SK-MEL-5 (cell line): ENCODE measurements around the gene TTC32. TPM values are rescaled to one million over a fixed set of nuclear protein-coding genes. Genes with fewer than 3 reads are reported as not detected.
A peak's percentile ranks its signal among the peaks of the same experiment; 100 is the strongest.
"Not testable (repeated sequence)": the region's sequence is repeated elsewhere in the genome, so short reads cannot be mapped to it uniquely, and the experiment has no call there.

Experiments used
- DNase-seq: peaks from one replicate; pipeline ENCODE4 v3.0.0-alpha.2; 2016; ENCODE audit warnings: low read depth, low spot score
- in situ Hi-C: cut with HindIII; loops from 2 replicates; pipeline ENCODE4 v1.10.0; 2016; ENCODE audit warnings: low sequenced_read_pairs, high pct_unique_total_duplicates, low pct_unique_long_range_greater_than_20kb
- total RNA-seq: library from RNA; depleted of rRNA; stranded (reverse); fragments of >200 nt; shearing (Covaris generic); gene quantifications from 2 replicates; pipeline ENCODE4 v1.2.3, GENCODE V29; 2014

Gene TTC32
- total RNA-seq, 1 experiment from 2014 or later: 12.2 TPM

DNA sequence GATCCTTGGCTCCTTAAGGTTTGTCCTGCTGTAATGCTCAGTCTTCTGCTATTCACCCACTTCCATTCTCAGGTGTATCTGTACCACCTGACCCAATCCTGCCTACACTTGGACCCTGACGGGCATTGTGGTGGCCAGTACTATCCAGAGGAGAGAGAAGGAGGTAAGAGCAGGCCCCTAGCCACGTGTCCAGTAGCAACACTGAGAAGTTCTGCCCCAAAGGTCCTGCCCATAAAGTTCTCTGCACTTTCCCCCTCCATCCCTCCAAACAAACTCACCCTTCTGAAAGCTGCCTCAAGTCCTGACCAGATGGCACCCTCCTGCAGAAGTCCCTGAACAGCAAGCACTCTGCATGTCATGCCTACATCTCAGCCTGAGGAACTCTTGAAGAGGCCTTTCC is 18.3 kb downstream of the TTC32 start:
- DNase-seq: no peak
- in situ Hi-C loops: no loop called here

DNA sequence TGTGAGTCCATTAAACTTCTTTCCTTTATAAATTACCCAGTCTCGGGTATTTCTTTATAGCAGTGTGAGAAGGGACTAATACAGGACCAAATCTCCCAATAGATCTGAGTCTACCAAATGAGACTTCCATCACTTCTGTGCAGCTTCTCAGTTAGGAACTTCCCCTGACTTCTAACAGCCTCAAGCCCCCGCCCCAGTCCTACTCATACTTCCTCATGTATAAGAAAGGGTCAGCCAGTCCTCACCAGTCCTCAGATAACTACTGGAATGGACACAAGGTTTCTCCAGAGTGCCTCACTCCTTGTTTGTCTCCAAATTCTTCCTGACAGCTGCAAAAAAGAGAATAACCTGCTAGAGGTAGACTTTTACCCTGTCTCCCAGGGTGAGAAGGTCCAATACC is 19.5 kb downstream of the TTC32 start:
- no peak for DNase-seq
- in situ Hi-C loops: no loop called here

DNA sequence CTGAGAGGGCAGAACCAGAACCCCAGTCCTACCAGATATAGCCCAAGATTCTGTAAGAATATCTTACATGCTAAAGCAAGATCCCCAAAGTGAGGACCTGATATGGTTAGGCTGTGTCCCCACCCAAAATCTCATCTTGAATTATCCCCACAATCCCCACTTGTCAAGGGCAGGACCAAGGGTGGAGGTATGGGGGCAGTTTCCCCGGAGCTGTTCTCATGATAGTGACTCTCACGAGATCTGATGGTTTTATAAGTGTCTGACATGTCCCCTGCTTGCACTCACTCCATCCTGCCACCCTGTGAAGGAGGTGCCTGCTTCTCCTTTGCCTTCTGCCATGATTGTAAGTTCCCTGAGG is 19.9 kb downstream of the TTC32 start:
- no peak for DNase-seq
- in situ Hi-C loops: no loop called here

DNA sequence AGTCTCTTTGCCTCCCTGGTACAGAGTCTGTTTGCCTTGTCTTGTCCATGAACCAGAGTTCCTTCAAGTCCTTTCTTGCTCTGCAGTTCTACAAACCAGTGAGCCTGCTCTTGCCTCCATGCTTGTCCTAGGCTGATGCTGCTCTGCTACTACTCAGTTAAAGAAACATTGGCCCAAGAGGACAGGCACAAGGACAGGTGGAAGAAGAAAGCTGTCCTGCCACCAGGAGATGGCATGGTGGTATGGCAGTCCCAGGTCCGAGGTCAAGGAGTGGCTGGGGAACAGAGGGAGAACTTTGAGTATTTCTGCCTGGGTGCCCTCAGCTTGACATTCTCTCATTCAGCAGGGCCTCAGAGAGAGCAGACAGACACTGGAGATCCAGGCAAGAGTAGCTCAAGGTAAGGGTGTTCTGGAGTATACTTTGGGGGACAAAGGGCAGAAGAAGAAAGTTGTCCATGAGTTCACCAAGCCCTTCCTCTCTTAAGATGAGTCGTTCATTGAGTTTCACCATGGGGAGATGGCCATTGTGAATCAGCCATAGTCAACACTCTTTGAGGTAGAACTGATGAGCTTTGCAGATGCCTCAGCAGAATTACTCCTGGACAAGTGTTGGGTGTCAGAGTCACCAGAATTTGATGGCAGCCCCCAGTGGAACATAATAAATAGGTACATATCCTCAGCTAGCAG is 20.4 kb downstream of the TTC32 start:
- DNase-seq: no peak
- in situ Hi-C loops: no loop called here

DNA sequence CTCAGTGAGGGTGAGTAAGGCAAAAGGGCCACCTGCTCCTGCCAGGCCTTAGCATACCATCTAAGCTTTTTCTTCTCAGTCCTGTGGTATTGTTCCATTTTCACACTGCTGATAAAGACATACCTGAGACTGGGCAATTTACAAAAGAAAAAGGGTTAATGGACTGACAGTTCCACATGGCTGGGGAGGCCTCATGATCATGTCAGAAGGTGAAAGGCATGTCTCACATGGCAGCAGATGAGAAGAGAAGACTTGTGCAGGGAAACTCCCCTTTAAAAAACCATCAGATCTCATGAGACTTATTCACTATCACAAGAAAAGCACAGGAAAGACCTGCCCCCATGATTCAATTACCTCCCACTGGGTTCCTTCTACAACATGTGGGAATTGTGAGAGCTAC is 21.6 kb downstream of the TTC32 start:
- peak; percentile 30 for DNase-seq
- in situ Hi-C loops: not testable (repeated sequence)

DNA sequence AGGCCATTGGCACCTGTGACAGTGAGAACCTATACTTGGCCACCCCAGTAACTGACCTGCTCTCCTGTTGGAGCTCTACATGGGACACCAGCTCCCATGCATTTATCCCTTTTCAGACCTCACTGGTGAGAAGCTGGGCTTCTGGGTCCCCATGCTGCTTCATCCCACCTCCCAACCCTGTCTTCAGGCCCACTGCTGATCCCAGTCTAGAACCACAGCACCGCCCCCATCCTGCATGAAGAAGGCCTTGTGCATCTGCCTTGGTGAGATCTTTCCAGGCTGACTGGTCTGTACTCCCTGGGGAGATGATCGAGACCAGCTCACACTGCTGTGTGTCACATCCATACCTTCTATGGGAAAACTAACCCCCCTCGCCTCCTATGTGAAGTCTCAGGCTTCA is 22.7 kb downstream of the TTC32 start:
- in situ Hi-C loops: no loop called here
- DNase-seq: no peak

DNA sequence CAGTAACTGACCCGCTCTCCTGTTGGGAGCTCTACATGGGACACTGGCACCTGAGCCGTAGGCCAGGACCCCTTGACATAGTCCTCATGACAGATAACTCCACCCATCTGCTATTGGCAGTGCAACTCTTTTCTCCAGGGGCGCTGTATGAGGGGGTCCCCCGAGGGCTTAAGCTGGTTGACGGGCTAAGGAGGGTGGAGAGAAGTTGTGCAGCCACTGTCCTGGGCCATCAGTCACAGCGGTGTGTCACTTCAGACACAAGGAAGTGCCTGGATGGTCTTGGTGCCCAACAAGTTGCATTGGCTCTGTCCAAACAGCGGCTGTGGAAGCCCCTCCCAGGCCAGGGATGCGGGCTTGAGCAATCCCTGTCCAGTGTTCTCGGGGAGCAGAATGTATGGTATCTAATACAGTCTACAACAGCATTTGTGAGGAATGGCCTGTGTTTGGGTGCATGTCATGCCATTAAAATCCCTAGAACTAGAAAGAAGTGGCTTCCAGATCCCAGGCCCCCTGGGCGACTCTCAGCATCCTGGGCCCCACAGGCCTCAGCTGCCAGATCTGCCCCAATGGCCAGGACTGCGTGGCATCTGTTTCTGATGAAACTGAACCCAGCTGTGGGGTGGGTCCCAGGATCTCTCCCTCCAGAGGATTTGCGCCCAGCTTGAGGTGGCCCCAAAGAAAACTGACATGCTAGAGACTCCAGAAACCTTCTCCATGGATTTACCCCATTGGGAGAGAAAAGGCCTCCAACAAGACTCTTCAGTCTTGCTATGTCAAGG is 23.3 kb downstream of the TTC32 start:
- no peak for DNase-seq

DNA sequence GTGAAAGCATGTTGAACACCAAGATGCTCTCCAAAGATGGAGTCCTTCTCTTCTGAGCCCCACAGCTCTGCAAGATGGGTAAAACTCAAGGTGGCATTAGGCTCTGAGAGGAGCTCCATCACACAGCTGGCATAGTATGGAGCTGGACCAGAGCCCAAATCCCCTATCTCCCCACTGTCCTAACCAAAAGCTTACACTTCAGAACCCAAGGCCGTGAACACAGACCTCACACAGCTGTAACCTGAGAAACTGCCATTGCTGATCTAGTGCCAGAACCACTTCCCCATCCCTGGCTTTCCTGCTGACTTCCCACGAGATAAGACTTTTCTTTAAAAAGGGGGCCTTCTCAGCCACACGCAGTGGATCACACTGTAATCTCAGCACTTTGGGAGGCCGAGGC is 25.0 kb downstream of the TTC32 start:
- in situ Hi-C loops: no loop called here
- no peak for DNase-seq

More for the DNA sequence above, 23.3 kb downstream of the TTC32 start:
- in situ Hi-C loops: no loop called here

DNA sequence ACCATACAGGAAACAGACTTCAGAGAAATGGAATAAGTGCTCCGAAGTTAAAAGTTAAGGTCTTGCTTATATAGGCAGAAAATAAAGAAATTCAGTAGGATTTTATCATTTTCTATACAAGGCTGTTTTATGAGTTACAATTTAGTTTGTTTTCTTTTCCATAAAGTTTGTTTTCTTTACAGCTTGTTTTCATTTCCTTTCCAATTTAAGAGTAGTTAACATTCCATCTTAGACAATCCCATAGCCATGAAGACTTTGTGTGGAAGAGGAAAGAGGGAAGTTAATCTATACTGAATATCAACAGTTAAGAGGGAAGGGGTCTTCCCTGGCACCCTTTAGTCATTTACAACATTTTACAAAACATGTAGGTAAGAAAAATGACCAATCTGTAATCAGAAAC is 26.5 kb downstream of the TTC32 start:
- in situ Hi-C loops: no loop called here
- no peak for DNase-seq

DNA sequence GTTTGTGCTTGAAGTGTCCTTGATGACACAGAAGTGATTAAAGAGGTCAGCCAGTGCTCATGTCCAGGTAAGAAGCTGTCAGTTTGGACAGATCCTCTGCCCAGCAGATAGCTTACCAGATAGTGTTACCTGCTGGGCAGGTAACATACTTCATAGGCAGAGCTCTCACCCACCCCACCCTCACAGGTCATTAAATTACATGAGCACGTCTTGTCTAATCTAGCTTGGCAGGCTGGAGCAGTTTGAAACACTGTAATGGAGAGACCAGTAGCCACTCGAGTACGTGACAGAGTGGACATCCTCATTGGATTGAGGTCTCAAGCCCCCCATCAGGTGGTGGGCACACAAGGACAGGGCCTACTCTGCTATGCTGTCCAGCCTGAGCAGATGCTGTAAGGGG is 27.1 kb downstream of the TTC32 start:
- in situ Hi-C loops: no loop called here
- DNase-seq: no peak

DNA sequence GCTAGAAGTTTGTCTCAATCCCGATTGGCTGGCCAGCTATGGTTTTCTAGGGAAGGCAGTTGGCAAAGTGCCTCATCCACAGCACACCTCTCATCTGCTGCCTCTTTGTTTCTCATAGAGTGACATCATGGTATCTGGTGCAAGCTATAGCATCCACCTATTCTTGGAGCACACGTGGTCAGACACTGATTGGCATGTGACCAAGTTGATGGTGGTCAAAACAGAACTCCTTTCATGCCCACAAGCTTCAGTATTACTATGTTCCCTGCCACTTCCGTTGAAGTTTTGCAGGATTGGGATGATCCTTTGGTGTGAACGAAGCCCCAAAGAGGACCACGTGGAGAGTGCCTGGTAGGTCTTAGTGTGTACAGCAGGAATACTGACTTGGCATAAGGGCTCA is 28.8 kb downstream of the TTC32 start:
- DNase-seq: peak; percentile 94
- in situ Hi-C loops: no loop called here

DNA sequence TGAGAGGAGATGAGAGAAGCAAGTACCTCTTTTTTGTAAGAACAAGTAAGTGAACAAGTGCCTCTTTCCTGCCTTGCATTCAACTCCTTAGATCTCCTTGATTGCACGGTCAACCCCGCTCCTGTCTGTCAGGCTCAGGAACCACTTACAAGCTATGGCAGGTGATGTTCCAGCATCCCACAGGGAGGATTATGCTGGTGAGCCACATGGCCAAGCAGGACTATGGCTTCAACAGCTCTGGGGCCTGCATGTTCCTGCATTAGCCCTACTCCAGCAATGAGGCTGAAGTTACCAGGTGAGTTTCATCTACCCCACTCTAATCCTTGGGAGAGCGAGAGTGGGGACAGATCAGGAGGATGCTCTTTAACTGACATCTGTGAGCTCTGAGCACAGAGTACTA is 29.5 kb downstream of the TTC32 start:
- in situ Hi-C loops: no loop called here
- no peak for DNase-seq

DNA sequence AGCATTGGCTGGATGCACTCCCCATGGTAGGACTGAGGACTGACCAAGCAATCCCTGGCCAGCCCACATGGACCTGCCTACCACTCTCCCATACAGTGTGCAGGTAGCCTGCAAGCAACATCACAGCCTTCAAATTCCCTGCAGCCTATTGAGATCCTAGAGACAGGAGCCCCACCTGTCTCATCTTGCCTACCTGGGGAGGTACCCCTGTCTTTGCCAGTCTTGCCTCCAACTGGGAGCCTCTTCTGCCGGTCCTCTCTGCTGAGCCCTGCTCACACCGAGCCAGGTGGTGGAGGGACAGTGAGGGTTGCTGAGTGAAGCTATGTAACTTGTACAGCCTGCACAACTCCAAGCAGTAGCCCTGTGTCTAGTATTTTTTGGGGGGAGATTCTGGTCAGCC is 29.9 kb downstream of the TTC32 start:
- in situ Hi-C loops: no loop called here

DNA sequence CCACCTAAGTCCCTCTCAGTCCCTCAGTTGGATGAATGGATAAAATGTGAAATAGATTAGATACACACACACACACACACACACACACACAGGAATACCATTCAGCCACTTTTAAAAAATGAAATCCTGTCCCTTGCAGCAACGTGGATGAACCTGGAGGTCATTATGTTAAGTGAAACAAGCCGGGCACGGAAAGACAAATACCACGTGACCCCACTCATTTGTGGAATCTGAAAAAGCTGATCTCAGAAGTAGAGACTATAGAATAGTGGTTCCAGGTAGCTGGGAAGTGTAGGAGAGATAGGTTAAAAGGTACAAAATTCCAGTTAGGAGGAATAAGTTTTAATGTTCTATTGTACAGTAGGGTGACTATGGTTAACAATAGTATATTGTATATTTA is 31.0 kb downstream of the TTC32 start:
- DNase-seq: no peak
- in situ Hi-C loops: no loop called here

More for the DNA sequence above, 29.9 kb downstream of the TTC32 start:
- DNase-seq: no peak

DNA sequence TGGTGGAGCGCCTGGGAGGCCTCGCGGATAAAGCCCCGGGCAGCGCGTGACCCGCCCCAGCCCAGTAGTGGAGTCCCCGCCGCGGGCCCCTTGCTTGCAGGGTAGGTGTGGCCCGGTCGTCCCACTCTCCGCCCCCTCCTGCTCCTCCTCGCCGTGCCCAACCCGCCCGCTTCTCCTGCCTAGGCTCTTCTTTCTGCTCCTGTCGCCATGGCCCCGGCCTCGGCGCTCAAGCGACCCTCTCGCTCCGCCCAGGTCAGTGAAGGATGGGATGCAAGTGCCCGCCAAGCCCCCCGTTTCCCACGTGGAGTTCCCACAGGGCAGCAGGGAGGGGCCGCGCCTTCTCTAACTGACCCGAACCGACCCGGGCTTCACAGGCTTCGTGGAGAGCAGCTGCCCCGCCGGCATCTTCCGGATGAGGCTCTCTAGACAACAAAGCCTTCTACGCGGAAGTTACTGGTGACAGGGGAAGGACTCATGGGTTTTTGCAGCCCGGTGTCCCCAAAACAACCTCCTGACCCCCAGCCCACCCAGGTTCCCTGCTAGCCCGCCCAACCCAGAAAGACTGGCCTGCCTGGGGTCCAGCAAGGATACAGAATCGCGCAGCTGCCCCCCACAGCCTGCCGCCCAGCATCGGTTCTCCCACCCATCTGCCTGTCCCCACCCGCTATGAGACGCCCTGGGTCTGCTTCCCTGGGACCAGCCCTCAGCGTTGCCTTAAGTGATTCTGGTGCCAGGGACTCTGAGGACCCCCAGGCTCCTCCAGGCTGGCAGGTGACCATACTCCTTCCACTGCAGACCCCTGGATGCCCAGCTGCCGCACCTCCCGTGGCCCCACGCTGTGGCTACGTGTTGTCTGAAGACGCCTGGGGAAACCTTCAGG is 32.8 kb downstream of the TTC32 start:
- DNase-seq: no peak
- in situ Hi-C loops: no loop called here

DNA sequence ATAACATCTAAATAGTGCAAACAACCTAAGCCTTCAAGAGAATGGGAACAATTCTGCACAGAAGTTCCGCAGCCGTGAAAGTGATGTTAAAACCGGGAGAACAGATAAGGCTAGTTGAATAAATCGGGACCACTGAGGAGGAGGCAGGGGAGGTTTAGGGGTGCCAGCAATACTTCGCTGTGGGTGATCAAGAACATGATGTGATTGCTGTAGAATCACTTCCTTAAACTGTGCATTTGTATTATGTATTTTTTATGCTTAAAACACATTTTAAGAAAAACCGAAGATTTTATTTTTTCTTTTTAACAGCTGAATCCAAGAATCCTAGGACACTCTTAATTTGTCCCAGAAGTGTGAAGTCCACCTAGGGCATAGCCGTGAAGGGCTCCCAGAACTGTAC is 33.6 kb downstream of the TTC32 start:
- in situ Hi-C loops: no loop called here
- no peak for DNase-seq

DNA sequence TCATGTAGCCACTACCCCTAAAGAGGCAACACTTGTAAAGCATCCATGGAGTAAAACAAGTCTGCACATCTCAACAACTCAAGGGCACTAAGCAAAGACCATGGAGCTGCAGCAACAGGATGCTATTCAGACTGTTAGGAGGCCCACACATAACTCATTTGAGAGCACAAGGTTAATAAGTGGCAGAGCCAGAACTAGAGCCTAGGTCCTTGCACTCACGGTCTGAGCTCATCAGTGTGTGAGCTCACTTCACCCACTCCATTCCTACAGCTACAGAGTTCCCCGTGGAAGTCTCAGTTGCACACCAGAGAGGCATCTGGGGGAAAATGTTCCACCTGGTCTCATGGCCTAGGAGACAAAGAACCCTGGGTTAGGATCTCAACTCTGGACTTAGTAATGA is 35.0 kb downstream of the TTC32 start:
- in situ Hi-C loops: no loop called here
- DNase-seq: no peak

DNA sequence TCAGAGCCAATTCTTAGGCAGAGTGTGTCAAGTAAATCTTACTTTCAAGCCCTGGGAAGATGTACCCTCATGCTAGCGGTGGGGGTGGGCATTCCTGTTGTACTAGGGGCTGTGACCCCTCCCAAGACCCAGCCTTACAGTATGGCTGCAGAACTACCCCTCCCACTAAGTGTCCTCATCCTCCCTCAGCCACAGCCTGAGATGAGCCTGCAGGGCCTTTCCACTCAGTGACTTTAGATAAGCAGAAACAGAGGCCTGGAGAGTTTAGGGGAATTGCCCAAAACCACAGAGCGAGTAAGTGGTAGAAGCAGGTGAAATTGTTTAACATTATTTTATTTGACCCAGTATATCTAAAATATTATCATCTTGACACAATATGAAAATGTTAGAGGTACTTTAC is 36.6 kb downstream of the TTC32 start:
- no peak for DNase-seq
- in situ Hi-C loops: no loop called here
